ENCODE results near the gene MSH5.
A peak's percentile ranks its signal among the peaks of the same experiment; 100 is the strongest.
"Not testable (repeated sequence)": the region's sequence is repeated elsewhere in the genome, so short reads cannot be mapped to it uniquely, and the experiment has no call there.

Gene MSH5

DNA sequence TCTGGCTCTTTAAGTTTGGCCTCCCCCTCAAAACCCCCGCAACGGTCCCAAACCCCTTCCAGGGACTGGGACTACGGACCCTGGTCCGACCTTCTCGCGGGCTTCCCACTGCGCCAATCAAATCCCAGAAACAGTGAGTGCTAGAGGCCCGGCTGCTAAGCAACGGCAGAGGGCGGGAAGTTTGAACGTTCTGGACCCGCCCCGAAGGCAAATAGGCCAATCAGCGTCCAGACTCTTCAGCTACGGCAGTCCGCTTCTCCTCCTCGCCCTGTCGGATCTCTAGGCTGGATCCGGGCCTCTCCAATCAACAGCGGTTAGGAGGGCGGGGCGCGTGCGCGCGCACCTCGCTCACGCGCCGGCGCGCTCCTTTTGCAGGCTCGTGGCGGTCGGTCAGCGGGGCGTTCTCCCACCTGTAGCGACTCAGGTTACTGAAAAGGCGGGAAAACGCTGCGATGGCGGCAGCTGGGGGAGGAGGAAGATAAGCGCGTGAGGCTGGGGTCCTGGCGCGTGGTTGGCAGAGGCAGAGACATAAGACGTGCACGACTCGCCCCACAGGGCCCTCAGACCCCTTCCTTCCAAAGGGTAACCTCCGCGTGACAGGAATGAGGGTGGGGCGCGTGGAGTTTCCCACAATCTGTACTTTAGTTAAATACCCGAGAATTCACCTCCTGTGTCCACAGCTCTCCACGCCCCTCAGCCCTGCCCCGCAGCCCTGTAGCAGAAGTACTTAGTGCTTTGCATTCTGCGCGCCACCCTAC is at the start of gene MSH5:
TSS of gene MSH5 (plus strand) at position 367 of the 758 bp plus-strand sequence. CDS start 462 bp downstream, outside the sequence.
- DNase-seq: peak; percentile 98 to 99

DNA sequence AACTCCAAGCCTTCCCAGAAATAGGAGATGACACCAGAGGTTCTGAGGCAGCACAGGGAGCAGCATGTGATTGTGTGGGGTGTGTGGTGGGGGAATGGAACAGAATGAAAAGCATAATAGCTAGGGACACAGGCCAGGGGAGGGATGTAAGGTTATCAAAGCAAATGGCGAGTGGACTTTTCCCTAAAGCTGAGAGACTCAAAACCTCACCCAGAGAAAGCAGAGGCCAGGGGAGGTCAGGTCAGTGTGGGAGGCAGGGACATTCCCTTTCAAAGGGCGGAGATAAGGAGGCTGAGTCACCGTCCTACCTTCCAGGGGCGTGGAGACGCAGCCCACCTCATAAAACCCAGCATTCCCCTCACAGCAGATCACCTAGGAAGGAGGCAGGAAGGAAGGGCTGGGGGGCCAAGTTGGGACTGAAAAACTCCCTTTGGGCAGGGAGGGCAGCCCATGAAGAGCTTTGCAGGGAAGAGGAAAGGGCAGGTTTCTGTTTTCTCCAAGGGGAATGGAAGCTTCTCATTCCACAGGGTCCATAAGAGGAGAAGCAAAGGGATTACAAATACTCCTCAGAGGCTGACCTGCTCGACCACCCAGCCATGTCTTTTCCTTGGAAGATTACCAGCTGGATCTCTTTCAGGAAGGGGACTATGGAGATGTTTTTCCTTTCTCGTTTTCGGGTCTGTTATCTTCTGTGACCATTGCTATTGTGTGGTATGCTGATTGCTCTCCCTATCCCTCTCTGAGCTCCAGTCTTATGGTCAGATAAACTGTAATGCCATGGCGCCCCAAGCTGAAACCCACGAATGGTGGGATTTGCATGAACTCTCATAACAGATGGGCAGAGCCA is 49.4 kb upstream of the MSH5 start:
- DNase-seq: no peak

DNA sequence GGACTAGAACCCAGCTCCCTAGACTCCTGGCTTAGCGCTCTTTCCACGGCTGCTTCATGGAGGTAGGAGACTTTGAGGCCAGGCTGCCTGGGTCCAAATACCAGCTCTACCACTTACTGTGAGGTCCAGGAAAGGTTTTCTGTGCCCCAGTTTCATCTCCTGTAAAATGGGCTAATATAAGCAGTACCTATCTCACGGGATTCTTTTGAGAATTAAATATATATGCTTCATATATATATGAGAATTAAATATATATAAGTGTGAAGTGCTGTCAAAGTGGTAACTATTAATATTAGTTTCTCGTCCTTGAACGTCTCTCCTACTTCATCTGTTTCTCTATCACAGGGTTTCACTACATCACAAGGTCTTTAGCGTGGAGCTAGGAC is 48.7 kb upstream of the MSH5 start:
- no peak for DNase-seq

DNA sequence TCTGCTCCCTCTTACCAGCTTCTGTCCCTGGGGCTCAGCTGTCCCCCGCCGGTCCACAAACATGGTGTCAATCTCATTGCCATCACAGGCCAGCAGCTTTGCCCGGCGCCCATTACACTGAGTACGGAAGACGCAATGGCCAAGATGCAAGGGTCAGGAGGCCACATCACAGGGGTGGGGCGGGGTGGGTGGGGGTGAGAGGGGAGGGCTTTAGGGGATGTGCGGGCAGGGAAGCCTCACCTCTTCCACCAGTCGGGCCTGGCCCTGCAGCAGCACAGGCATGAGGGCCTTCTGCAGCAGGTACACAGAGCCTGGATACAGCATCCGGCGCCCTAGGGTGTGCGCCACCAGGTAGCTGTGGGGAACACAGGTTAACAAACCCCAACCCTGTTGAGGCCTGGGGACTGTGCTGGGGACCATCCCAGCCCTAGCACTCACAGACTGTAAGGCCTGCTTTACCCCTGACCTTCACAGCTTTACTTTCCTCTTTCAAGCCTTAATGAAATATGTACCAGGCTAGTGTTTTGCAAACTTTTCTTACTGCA is 48.2 kb upstream of the MSH5 start:
- no peak for DNase-seq

DNA sequence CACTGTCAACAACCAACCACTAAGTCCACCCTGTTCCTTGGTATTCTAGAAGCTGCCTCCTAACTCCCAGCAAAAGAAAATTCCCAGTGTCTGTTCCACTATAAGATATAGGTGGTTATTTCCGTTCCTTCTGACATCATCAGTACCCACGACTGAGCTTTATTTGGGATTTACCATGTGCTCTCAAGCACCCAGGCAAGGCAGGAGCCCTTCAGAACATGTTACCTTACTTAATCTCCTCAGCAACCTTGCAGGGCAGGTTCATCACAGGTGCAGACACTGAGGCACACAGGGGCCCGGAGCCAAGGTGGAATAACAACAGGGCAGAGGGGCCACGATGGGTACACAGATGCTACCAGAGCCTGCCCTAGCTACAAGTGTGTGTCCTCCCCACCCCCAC is 47.5 kb upstream of the MSH5 start:
- DNase-seq: no peak

DNA sequence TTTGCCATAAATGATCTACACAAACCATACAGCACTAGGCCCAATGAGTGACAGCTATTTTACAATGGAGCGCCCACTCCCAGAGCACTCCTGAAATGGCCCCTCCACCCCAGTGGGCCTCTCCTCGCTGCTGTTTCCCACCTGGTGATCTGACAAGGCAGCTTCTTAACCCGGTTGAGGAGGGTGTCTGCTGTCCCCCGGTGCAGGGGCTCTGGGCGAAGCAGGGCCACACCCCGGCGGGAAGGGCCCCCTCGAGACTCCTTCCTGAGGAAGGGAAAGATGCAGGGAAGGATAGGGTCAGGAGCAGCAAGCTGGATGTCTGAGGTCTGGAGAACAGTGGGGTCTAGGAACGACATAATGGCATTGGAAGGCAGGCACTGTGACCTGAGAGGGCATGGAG is 46.9 kb upstream of the MSH5 start:
- DNase-seq: no peak

DNA sequence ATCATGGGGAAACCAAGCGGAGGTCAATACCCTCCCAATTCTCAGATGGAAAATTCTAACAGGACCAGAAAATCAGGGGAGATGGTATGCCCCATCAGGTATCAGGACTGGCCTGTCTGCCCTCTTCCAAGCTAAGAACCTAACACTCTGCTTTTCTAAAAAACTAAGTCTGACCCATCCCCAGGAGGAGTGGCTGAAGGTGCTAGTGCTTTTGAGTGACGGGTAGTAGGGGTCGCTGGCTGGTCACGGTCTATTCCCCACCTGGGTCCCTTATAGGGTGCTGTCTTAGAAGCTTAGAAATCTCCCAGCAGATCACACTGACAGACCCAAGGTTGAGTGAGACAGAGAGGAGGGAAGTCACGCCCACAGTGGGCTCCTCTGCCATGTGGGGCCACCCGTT is 46.3 kb upstream of the MSH5 start:
- no peak for DNase-seq

DNA sequence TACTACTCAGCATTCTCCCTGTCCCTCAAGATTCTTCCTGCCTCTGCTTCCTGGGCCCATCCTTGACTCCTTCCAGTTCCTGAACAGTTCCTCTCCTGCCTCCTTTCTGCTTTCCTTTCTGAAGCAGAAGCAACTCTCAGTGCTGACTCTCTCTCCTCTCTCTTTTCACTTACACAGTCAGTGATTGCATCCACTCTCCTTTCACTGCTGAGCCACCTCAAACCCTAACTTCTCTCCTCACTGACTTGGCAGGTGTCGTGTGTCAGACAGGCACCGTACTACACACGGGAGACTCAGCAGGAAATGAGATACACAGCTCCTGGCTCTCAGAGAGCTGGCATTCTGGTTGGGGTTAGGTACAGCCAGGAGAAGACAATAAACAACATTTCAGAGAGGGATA is 42.2 kb upstream of the MSH5 start:
- no peak for DNase-seq

DNA sequence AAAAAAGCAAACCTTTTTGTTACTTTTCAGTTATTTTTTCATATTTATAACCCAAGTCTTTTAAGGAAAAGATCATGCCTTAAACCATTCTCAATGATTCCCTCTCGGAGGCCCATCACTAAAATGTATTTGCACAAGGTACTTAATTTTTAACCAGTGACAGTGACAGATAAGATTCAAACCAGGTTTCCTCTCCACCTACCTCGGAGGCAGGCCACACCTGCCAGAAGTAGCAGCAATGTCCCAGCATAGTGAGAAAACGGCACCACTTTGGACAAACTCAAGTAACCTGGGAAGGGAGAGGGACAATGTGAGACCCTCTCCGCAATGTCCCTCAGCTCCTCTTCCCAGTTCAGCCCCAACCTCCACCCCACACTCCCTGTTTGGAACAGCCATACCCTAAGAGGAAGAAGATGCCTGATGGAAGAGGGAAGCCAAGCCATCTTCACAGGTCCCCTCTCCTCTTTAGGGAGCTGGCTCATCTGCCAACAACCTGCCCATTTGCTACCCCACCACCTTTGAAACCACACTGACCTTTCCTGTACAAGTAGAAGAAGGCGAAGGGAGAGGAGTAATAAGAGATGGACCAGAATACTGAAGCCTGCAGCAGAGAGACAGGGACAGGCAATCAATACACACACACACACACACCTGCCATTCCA is 38.9 kb upstream of the MSH5 start:
- no peak for DNase-seq

DNA sequence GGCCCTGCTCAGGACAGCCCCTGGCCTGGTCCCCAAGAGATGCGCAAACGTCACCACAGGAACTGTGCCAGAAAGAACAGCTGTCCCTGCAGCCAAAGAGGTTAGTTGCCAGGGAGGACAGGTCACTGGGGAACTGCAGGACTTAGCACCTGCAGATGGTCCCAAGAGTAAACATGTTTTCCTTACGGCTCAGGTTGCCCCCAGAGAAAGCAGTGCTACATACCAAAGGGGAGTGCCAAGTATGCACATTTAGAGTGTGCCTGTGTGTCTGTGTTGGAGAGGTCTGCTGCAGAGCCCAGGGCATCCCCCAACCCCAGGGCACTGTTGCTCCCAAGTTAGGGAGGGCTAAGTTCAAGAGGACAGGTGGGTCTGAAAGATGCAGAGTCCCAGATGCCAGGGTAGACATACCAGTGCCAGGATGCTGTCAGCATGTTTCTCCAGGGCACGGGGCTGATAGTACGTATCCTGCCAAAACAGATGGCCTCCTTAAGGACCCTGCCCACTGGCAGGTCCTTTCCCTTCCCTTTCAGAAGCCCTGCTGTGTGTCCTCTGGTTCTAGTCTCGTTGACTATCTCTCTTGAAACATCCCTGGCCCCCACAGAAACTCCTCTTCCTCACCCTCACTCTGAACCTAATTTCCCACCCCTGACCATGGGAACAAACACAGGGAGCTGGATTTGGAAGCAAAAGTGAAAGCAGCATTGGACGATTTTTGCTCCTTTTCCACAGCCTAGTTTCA is 38.0 kb upstream of the MSH5 start:
- DNase-seq: peak in 1 of 2 experiments; percentile 16

DNA sequence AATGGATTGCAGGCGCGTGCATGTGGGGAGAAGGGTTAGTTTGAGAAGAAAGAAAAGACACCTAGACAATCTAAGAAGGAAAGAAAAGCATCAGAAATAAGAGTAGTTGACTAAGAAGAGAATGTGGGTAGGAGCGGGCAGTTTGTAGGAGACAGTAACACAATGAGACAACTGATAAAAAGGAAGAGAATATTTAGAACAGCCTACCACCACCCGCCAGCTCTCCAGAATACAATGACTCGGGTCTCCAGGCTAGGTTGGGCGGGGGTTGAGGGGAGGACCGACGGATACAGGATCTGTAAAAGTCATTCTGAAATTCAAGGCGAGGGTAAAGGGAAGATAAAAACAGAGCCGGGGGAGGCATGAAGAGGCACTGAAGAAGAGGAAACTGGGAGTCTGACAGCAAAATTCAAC is 37.4 kb upstream of the MSH5 start:
- DNase-seq: no peak

DNA sequence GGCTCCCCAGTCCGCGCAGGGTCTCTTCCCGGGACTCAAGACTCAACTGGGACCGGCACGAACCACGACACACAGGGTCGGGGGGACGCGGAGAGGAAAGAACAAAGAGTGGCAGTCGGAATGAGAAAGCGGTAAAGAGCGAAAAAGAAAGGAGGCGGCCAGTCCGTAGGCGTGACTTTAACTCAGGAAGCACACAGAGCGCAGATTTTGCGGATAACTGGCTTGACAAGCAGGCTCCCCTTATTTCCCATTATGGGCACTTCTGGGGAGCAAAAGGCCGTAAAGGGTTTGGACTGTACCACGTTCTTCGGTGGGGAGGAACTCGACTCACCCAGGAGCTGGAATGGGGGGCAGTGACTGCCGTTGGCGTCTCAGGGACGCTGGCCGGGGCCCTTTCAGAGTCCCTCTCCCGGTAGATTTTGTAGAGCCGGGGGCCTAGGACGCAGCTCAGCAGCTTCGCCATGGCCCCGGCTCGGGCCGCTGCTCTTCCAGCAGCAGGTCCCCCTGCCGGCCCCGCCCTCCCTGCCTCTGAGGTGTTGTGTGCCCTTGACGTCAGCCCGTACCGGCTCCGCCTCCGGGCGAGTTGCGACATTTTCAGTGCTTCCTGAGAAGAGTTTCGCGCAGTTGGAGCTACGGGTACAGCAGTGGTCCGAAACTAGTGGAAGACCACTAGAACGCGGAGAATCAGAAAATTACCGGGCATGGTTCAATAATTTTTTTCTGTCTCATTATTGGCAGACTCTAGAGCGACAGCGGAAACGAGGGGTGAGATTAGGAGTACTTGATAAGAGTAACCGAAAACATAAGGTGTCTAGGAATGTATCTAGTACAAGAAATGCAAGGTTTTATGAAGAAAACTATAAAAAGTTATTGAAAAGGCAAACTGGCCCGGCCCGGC is 36.7 kb upstream of the MSH5 start, which contains the start of gene ABHD16A:
TSS of gene ABHD16A (minus strand) at position 506 of the 898 bp plus-strand sequence. CDS start at position 463, 43 bp downstream.
- peak; percentile 95 to 97 for DNase-seq

DNA sequence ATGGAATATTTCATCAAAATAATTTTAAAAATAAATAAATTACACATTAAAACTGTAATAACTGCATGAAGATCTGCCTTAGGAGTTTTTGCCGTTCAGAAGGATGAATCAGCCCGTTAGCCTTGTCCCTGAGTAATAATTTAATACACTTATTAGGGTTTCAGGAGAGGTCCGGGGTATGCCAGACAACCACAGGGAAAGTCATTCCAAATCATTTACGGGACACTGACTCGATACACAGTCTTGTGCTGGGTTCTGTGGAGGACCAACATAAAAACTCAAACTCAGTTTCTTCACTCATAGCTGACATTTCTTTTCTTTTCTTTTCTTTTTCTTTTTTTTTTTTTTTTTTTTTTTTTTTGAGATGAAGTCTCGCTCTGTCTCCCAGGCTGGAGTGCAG is 33.9 kb upstream of the MSH5 start:
- no peak for DNase-seq

DNA sequence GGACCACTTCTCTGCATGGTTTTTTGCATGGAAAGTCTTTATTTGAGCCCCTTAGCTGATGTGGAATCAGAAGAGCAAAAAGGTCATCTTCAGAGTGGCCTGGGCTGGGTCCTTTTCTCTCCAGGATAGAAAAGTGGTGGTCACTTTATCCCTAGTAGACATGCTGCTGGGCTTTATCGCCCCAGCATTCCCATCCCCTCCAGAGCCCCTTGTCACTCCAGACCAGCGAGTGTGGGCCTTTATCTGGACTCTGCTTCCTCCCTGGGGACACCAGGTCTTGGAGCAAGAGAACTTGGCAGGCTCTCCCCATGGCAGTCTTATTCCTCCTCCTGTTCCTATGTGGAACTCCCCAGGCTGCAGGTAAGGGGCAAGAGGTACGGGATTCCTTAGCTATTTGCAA is 33.2 kb upstream of the MSH5 start, which contains the start of gene LY6G6F:
TSS of gene LY6G6F (plus strand) at position 268 of the 400 bp plus-strand sequence. CDS start at position 309, 41 bp downstream.
- no peak for DNase-seq

DNA sequence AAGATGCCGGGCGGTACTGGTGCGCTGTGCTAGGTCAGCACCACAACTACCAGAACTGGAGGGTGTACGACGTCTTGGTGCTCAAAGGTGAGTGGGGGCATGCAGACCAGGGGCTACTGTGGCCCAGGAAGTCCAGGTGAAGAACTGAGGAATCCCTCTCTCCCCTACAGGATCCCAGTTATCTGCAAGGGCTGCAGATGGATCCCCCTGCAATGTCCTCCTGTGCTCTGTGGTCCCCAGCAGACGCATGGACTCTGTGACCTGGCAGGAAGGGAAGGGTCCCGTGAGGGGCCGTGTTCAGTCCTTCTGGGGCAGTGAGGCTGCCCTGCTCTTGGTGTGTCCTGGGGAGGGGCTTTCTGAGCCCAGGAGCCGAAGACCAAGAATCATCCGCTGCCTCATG is 32.1 kb upstream of the MSH5 start:
- DNase-seq: no peak

DNA sequence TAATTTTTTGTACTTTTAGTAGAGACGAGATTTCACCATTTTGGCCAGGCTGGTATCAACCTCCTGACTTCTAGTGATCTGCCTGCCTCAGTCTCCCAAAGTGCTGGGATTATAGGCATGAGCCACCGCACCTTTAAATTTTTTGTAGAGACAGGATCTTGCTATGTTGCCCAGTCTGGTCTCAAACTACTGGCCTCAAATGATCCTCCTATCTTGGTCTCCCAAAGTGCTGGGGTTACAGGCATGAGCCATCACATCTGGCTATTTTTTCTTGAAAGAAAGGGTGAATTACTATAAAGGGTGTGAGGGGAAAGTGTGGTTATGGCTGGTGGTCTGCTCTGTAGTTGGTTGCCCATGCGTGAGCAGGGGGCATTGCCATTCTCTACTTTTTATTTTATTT is 31.6 kb upstream of the MSH5 start:
- DNase-seq: no peak

DNA sequence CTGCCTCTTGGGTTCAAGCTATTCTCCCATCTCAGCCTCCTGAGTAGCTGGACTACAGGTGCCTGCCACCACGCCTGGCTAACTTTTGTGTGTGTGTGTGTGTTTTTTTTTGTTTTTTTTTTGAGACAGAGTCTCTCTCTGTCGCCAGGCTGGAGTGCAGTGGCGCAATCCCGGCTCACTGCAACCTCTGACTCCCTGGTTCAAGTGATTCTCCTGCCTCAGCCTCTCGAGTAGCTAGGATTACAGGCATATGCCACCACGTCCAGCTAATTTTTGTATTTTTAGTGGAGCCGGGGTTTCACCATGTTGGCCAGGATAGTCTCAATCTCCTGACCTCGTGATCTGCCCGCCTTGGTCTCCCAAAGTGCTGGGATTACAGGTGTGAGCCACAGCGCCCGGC is 30.6 kb upstream of the MSH5 start:
- not testable (repeated sequence) for DNase-seq

DNA sequence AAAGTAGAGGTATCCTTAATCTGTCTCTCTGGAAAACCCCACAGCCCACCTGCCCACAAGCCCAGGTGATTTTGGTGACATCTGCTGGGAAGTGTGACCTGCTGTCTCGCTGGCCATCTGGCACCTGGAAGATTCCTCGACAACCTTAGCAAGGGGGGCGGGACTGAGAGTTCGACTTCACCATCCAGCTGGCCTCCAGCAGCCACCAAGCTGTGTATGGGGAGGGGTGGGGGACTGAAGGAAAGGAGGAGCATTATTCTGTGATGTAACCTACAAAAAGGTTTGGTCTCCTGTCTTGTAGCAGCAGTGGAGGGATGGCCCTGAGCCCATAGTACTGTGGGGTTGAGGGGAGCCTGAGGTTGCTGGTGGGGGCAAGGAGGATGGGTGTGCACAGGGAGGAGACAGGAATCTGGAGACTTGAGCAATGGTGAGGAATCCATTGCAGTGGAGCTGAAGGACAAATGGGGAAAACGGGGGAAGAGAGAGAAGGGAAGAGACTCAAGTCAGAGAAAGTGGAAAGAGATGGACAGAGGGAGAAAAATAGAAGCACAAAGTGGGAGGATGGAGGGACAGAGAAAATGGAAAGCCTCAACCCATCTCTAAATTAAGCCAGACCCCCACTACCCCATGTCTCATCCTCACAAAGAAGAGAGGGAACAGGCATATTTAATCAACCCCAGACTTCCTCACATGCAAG is 29.1 kb upstream of the MSH5 start:
- no peak for DNase-seq

DNA sequence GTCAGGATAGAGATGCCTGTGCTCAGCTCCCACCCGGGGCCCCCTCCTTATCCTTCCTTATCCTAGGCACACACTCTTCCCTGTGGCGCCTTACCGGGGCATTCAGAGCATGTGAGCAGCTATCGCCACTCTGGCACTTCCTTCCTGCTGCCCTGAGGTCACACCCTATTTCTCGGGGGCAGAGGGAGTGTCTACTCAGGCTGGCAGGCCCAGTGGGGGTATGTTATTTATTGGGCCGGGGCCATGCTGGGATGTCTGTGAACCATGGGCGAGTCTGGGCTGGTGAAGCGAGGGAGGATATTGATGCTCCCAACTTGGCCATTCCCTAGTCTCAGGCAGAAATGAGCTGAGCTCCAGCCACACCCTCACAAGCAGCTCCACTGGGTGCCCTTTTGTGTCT is 28.6 kb upstream of the MSH5 start:
- no peak for DNase-seq

DNA sequence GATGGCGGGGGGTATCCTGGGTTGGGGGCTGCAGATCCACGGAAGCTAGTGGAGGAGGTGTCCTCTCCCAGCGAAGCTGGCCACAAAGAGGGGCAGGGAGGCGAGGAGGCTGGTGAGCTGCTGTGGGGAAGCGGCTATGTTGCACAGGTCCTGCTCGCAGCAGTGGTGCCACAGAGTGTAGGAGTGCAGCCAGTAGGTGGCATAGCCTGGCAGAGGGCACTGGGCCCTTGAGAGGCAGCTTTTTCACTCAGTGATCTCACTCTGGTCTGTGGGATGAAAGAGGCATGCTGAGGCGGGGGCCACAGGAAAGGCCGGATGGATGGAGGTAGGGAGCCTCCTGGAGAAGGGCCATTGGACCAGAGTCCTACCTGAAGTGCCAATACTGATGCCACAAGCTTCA is 27.5 kb upstream of the MSH5 start:
- no peak for DNase-seq

DNA sequence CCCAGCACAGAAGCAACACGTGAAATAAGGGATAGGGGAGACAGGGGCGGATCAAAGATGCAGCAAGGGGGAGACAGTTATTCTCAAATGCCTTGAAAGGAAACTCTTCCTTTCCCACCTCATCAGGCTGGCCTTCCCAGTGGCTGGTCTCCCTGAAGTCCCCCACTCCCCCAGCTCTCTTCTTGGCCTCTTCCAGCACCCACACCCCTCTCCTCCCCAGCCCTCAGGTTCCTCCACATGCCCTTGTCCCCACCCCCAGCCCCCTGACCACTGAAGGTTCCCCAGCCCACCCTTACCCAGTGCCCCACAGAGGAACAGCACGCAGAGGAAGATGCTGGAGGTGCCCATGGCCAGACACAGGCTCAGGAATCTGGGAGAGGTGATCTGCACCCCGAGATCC is 26.3 kb upstream of the MSH5 start:
- no peak for DNase-seq
